Measurements from ENCODE around the gene BAIAP2L1.
A peak's percentile ranks its signal among the peaks of the same experiment; 100 is the strongest.

BAIAP2L1 gene

GRCh38 chr7:98289333-98289875 lies 111.5 kb downstream of the BAIAP2L1 start:
- no peak for DNase-seq

GRCh38 chr7:98288064-98288823 lies 112.6 kb downstream of the BAIAP2L1 start:
- DNase-seq: no peak

- no peak for DNase-seq
Measured at GRCh38 chr7:98287486-98287959, 113.4 kb downstream of the BAIAP2L1 start.

DNA sequence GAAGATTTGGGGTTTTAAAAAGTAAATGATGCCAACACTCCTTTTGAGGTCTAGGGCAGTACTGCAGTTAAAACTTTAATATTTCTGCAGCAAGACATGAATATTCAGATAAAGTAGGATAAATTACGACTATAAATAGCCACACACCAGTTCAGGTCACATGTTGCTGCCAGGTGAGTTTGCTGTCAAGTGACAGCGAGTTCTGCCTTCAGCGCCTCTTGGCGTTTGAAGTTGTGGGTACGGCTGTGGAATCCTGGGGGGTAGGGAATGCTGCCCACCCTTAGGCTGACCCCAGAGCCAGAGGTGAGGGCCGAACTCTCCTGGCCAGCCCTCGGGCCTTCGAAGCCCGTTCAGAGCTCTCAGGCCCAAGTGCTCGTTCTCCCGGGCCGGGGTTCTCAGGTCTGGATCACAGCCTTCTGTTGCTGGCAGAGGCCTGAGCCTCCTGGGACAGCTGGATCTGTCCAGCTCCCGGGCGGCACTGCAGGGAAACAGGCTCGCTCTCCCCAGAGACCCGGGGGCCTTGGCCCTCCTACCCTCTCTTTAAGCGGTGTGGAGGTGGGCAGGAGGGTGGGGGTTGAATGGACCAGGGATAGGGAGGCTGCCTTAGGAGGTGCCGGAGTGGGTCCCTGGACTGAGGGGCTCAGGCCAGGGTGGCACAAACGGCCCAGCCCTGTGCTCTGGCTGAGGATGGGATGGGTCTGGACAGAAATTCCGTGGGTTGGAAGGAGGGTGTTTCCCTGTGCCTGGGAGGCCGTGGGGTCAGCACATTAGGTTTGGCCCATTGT lies 114.0 kb downstream of the BAIAP2L1 start:
- no peak for DNase-seq

- DNase-seq: no peak
Measured at GRCh38 chr7:98286093-98286539, 114.8 kb downstream of the BAIAP2L1 start.

- no peak for DNase-seq
Measured at GRCh38 chr7:98285157-98286092, 115.5 kb downstream of the BAIAP2L1 start.

GRCh38 chr7:98284335-98285036 lies 116.4 kb downstream of the BAIAP2L1 start:
- no peak for DNase-seq

- DNase-seq: no peak
Measured at GRCh38 chr7:98283887-98284222, 117.0 kb downstream of the BAIAP2L1 start.

DNA sequence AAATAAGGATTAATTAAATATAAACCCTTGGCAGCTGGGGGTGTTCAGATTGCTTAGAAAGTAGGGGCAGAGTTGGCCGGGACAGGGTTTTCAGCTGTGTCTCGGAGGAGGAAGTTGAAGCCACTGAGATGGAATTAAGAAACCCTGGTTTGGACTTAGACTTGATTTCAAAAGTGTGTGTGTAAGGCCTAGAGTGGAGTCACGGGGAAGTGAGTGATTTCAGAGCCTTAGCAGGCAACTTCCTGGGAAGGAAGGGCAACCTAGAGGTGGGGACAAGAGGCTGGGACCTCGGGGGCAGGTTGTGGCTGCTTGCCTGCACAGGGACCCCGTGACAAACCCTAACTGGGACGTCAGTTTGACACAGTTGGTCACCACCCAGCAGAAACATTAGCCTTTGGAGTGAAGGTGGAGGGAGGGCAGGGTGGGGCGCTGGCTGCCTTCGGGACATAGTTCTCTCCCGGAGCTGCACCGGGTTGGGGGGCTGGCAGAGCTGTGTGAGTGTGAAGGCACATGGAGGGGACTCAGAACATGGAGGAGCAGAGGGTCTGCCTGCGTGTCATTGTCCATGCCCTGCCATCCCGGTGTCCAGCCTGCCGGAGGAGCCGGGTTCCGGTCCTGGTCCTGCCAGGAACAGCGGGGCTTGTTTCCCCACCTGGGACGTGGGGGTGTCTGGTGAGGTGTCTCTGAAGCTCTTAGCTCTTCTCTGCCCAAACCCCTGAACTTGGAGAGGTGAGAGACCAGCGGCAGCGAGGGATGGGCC lies 117.6 kb downstream of the BAIAP2L1 start:
- DNase-seq: no peak

DNA sequence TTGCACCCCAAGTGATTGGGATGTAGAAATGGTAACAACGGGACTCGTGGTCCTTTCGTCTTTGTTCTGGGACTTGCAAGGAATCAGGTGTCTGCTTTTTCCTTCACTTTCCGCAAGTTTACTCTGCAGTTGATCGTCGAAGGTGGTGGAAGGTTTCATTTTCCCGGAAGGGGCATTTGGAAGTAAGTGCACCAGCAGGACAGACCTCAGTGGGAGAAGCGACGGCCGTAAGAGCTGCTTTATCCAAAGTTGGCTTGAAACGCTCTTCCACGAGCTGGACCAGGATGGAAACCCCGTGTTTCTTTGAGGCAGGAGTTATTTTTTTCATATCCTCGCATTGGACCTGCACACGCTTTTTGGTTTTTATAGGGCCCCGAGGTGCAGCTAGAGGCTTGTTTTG lies 118.2 kb downstream of the BAIAP2L1 start:
- DNase-seq: no peak

GRCh38 chr7:98281757-98282606 lies 118.9 kb downstream of the BAIAP2L1 start:
- DNase-seq: peak; percentile 30

GRCh38 chr7:98280791-98281756 lies 119.8 kb downstream of the BAIAP2L1 start, which contains the start of gene BRI3:
Gene BRI3, plus strand, starts transcription at chr7:98281686. Its CDS starts 110 bp downstream, at chr7:98281796.
- DNase-seq: peak; percentile 88

- DNase-seq: no peak
Measured at GRCh38 chr7:98280296-98280695, 120.6 kb downstream of the BAIAP2L1 start.

- no peak for DNase-seq
Measured at GRCh38 chr7:98278936-98279335, 122.0 kb downstream of the BAIAP2L1 start.

- no peak for DNase-seq
Measured at GRCh38 chr7:98278408-98278807, 122.5 kb downstream of the BAIAP2L1 start.

- no peak for DNase-seq
Measured at GRCh38 chr7:98276241-98276761, 124.6 kb downstream of the BAIAP2L1 start.

- DNase-seq: no peak
Measured at GRCh38 chr7:98267303-98267702, 133.6 kb downstream of the BAIAP2L1 start.

- DNase-seq: no peak
Measured at GRCh38 chr7:98266840-98267239, 134.1 kb downstream of the BAIAP2L1 start.

- DNase-seq: no peak
Measured at GRCh38 chr7:98265841-98266271, 135.0 kb downstream of the BAIAP2L1 start.
